ENCODE measurements around the gene CHST15. TPM values are rescaled to one million over a fixed set of nuclear protein-coding genes. Genes with fewer than 3 reads are reported as not detected.

The CHST15 gene
- total and polyA plus RNA-seq, 4 donors: 5.4 to 45.3 (median 36.7) TPM

- no peak for TF ChIP-seq CTCF (IDR thresholded peaks at IDR 0.05; ENCODE audit: control extremely low read depth, extremely low read depth)
- Histone ChIP-seq H3K36me3 (ENCODE audit: control insufficient read depth in 4 of 4, insufficient read depth in 4 of 4, low read length in 4 of 4) (peaks cover 0 to 3% (median 0%) of the 10 kb centered on the region in 4 donors), H3K4me1 (ENCODE audit: control insufficient read depth in 5 of 5, insufficient read depth in 5 of 5, low read length in 5 of 5) (peaks cover 0 to 4% (median 2%) of the 10 kb centered on the region in 5 donors), H3K9ac (ENCODE audit: insufficient read depth in 1 of 2, low read length in 2 of 2) (no peak overlapping the region), H3K27ac (ENCODE audit: low read depth in 1 of 2, low read length in 1 of 2) (no peak overlapping the region), H3K4me3 (no peak overlapping the region), H3K9me3 (ENCODE audit: control insufficient read depth in 4 of 4, insufficient read depth in 3 of 4, low read length in 3 of 4) (no peaks in the 10 kb centered on the region), H3K27me3 (ENCODE audit: control insufficient read depth in 3 of 3, insufficient read depth in 3 of 3, low read length in 2 of 3) (no peaks in the 10 kb centered on the region)
- DNase-seq: no peak
- ATAC-seq (ENCODE audit: insufficient read depth, low FRiP score): no peak
- 93 to 94% methylated on average over 17 of the region's 17 CpGs for WGBS, 2 donors
These were observed 43.1 kb downstream of the CHST15 start for GRCh38 chr10:124050021-124051015.

GRCh38 chr10:124049484-124049883, 43.9 kb downstream of the CHST15 start:
- ATAC-seq (ENCODE audit: insufficient read depth, low FRiP score) (no peak), DNase-seq (no peak)
- 92 to 96% methylated on average over 5 of the region's 5 CpGs for WGBS, 2 donors
- H3K4me1 ChIP-seq (ENCODE audit: control insufficient read depth in 5 of 5, insufficient read depth in 5 of 5, low read length in 5 of 5): peaks cover 0 to 6% (median 2%) of the 10 kb centered on the region in 5 donors
- no peak overlapping the region for H3K4me3 ChIP-seq
- H3K27ac ChIP-seq (ENCODE audit: low read depth in 1 of 2, low read length in 1 of 2): no peak overlapping the region
- H3K9ac ChIP-seq (ENCODE audit: insufficient read depth in 1 of 2, low read length in 2 of 2): no peak overlapping the region
- peaks cover 0 to 6% (median 0%) of the 10 kb centered on the region in 4 donors for H3K36me3 ChIP-seq (ENCODE audit: control insufficient read depth in 4 of 4, insufficient read depth in 4 of 4, low read length in 4 of 4)
- no peaks in the 10 kb centered on the region for H3K9me3 ChIP-seq (ENCODE audit: control insufficient read depth in 4 of 4, insufficient read depth in 3 of 4, low read length in 3 of 4)
- H3K27me3 ChIP-seq (ENCODE audit: control insufficient read depth in 3 of 3, insufficient read depth in 3 of 3, low read length in 2 of 3): no peaks in the 10 kb centered on the region
- TF ChIP-seq CTCF (IDR thresholded peaks at IDR 0.05; ENCODE audit: control extremely low read depth, extremely low read depth): no peak

- Histone ChIP-seq H3K36me3 (ENCODE audit: control insufficient read depth in 4 of 4, insufficient read depth in 4 of 4, low read length in 4 of 4) (peaks cover 0 to 14% (median 0%) of the 10 kb centered on the region in 4 donors), H3K4me1 (ENCODE audit: control insufficient read depth in 5 of 5, insufficient read depth in 5 of 5, low read length in 5 of 5) (peaks cover 0 to 8% (median 3%) of the 10 kb centered on the region in 5 donors), H3K9ac (ENCODE audit: insufficient read depth in 1 of 2, low read length in 2 of 2) (no peak overlapping the region), H3K27me3 (ENCODE audit: control insufficient read depth in 3 of 3, insufficient read depth in 3 of 3, low read length in 2 of 3) (no peaks in the 10 kb centered on the region), H3K9me3 (ENCODE audit: control insufficient read depth in 4 of 4, insufficient read depth in 3 of 4, low read length in 3 of 4) (no peaks in the 10 kb centered on the region), H3K4me3 (no peak overlapping the region), H3K27ac (ENCODE audit: low read depth in 1 of 2, low read length in 1 of 2) (no peak overlapping the region)
- no peak for DNase-seq
- TF ChIP-seq CTCF (IDR thresholded peaks at IDR 0.05; ENCODE audit: control extremely low read depth, extremely low read depth): no peak
- 82 to 87% methylated on average over 19 of the region's 19 CpGs for WGBS, 2 donors
- ATAC-seq (ENCODE audit: insufficient read depth, low FRiP score): no peak
These were observed 44.8 kb downstream of the CHST15 start for GRCh38 chr10:124048371-124049290.
